RWPE2 (cell line): Measurements from ENCODE around the gene GPC5.
"Not testable (repeated sequence)": the region's sequence is repeated elsewhere in the genome, so short reads cannot be mapped to it uniquely, and the experiment has no call there.

Experiments
- ATAC-seq: fragments of 200-7000 bp; cut with Tn5 transposase; 3 replicates; pipeline ENCODE4 v1.9.1; 2021; ENCODE audit warnings: low read depth
- DNase-seq: peaks from one replicate; pipeline ENCODE4 v3.0.0-alpha.2; 2020; ENCODE audit warnings: low spot score
- H3K27ac ChIP-seq: fragments of 450-650 bp; 2 replicates; pipeline ENCODE4 v1.5.1; 2017; ENCODE audit warnings: mild to moderate bottlenecking; ENCODE audit not compliant: poor library complexity, severe bottlenecking
- H3K27me3 ChIP-seq: fragments of 250-450 bp; sonication (Bioruptor Pico); 2 replicates; pipeline ENCODE4 v1.5.1; 2021; ENCODE audit warnings: mild to moderate bottlenecking, moderate library complexity; ENCODE audit not compliant: insufficient read depth, poor library complexity, severe bottlenecking
- H3K36me3 ChIP-seq: fragments of 250-450 bp; sonication (Bioruptor Pico); 2 replicates; pipeline ENCODE4 v1.5.1; 2020; ENCODE audit warnings: low read depth, mild to moderate bottlenecking, moderate library complexity
- H3K4me1 ChIP-seq: fragments of 250-450 bp; sonication (Bioruptor Pico); 2 replicates; pipeline ENCODE4 v1.5.1; 2021; ENCODE audit warnings: mild to moderate bottlenecking, moderate library complexity; ENCODE audit not compliant: insufficient read depth, poor library complexity, severe bottlenecking
- H3K4me3 ChIP-seq: fragments of 250-450 bp; sonication (Bioruptor Pico); 2 replicates; pipeline ENCODE4 v1.5.1; 2021; ENCODE audit warnings: mild to moderate bottlenecking, moderate library complexity; ENCODE audit not compliant: severe bottlenecking
- H3K9me3 ChIP-seq: fragments of 250-450 bp; sonication (Bioruptor Pico); 2 replicates; pipeline ENCODE4 v1.5.1; 2021; ENCODE audit warnings: mild to moderate bottlenecking, moderate library complexity; ENCODE audit not compliant: severe bottlenecking
- CTCF ChIP-seq: fragments of 450-650 bp; IDR thresholded peaks from one replicate; pipeline ENCODE4 v1.5.1; 2017; ENCODE audit warnings: mild to moderate bottlenecking, moderate library complexity; ENCODE audit not compliant: poor library complexity, severe bottlenecking

The GPC5 gene

GRCh38 chr13:92677571-92677970 is 1279.2 kb downstream of the GPC5 start:
- Histone ChIP-seq H3K27ac (no peak overlapping the region), H3K27me3 (no peaks in the 10 kb centered on the region), H3K4me1 (no peaks in the 10 kb centered on the region), H3K9me3 (no peaks in the 10 kb centered on the region), H3K4me3 (no peak overlapping the region), H3K36me3 (no peaks in the 10 kb centered on the region)
- no peak for ATAC-seq
- no peak for TF ChIP-seq CTCF
- no peak for DNase-seq

GRCh38 chr13:92679602-92680001 is 1281.2 kb downstream of the GPC5 start:
- no peak for DNase-seq
- ATAC-seq: no peak
- Histone ChIP-seq H3K27ac (no peak overlapping the region), H3K9me3 (no peaks in the 10 kb centered on the region), H3K36me3 (no peaks in the 10 kb centered on the region), H3K4me3 (no peak overlapping the region), H3K27me3 (no peaks in the 10 kb centered on the region), H3K4me1 (no peaks in the 10 kb centered on the region)
- no peak for TF ChIP-seq CTCF

GRCh38 chr13:92681239-92681638 is 1282.8 kb downstream of the GPC5 start:
- no peak for DNase-seq
- Histone ChIP-seq H3K9me3 (no peaks in the 10 kb centered on the region), H3K27me3 (no peaks in the 10 kb centered on the region), H3K36me3 (no peaks in the 10 kb centered on the region), H3K4me3 (no peak overlapping the region), H3K27ac (no peak overlapping the region), H3K4me1 (no peaks in the 10 kb centered on the region)
- no peak for TF ChIP-seq CTCF
- no peak for ATAC-seq

GRCh38 chr13:92682832-92683517 is 1284.6 kb downstream of the GPC5 start:
- Histone ChIP-seq H3K4me3 (no peak overlapping the region), H3K27ac (no peak overlapping the region), H3K4me1 (no peaks in the 10 kb centered on the region), H3K27me3 (no peaks in the 10 kb centered on the region), H3K9me3 (no peaks in the 10 kb centered on the region), H3K36me3 (no peaks in the 10 kb centered on the region)
- ATAC-seq (no peak), DNase-seq (no peak)
- no peak for TF ChIP-seq CTCF

GRCh38 chr13:92694047-92694446 is 1295.6 kb downstream of the GPC5 start:
- no peak for DNase-seq
- H3K36me3 ChIP-seq: no peaks in the 10 kb centered on the region
- no peak for ATAC-seq
- H3K4me1 ChIP-seq: no peaks in the 10 kb centered on the region
- no peak overlapping the region for H3K27ac ChIP-seq
- TF ChIP-seq CTCF: no peak
- no peaks in the 10 kb centered on the region for H3K9me3 ChIP-seq
- H3K27me3 ChIP-seq: no peaks in the 10 kb centered on the region
- H3K4me3 ChIP-seq: no peak overlapping the region

- not testable (repeated sequence) for H3K27ac ChIP-seq, DNase-seq, H3K9me3 ChIP-seq, H3K4me3 ChIP-seq, H3K27me3 ChIP-seq, ATAC-seq, H3K36me3 ChIP-seq, H3K4me1 ChIP-seq
Observed at GRCh38 chr13:92695827-92696226, 1297.4 kb downstream of the GPC5 start.
